ENCODE measurements around the gene SPAST.

SPAST gene

GRCh38 chr2:32118055-32118454 lies 54.7 kb downstream of the SPAST start:
- in situ Hi-C loops (cut with HindIII; ENCODE audit: low pct_ligation_motif_present, low sequenced_read_pairs): no loop called here
- H3K36me3 ChIP-seq (replicated peaks): peaks cover 2% of the 10 kb centered on the region
- H3K27ac ChIP-seq: no peak overlapping the region
- no peaks in the 10 kb centered on the region for H3K27me3 ChIP-seq (replicated peaks)
- DNase-seq: no peak
- TF ChIP-seq CTCF (IDR thresholded peaks at IDR 0.05; ENCODE audit: low read depth, low read length, missing control alignments): no peak
- no peak overlapping the region for H3K4me3 ChIP-seq (ENCODE audit: low read depth, low read length)

GRCh38 chr2:32119161-32119560 lies 55.8 kb downstream of the SPAST start:
- H3K27ac ChIP-seq: no peak overlapping the region
- TF ChIP-seq CTCF (IDR thresholded peaks at IDR 0.05; ENCODE audit: low read depth, low read length, missing control alignments): no peak
- no peak for DNase-seq
- no peak overlapping the region for H3K4me3 ChIP-seq (ENCODE audit: low read depth, low read length)
- H3K27me3 ChIP-seq (replicated peaks): no peaks in the 10 kb centered on the region
- peaks cover 2% of the 10 kb centered on the region for H3K36me3 ChIP-seq (replicated peaks)
- in situ Hi-C loops (cut with HindIII; ENCODE audit: low pct_ligation_motif_present, low sequenced_read_pairs): no loop called here

- Histone ChIP-seq H3K4me3 (ENCODE audit: low read depth, low read length) (no peak overlapping the region), H3K27me3 (replicated peaks) (no peaks in the 10 kb centered on the region), H3K27ac (no peak overlapping the region), H3K36me3 (replicated peaks) (peaks cover 6% of the 10 kb centered on the region)
- no peak for TF ChIP-seq CTCF (IDR thresholded peaks at IDR 0.05; ENCODE audit: low read depth, low read length, missing control alignments)
- no peak for DNase-seq
- in situ Hi-C loops (cut with HindIII; ENCODE audit: low pct_ligation_motif_present, low sequenced_read_pairs): no loop called here
These were observed 61.3 kb downstream of the SPAST start for GRCh38 chr2:32124660-32125059.

GRCh38 chr2:32128636-32129035 lies 65.3 kb downstream of the SPAST start:
- in situ Hi-C loops (cut with HindIII; ENCODE audit: low pct_ligation_motif_present, low sequenced_read_pairs): no loop called here
- no peak for TF ChIP-seq CTCF (IDR thresholded peaks at IDR 0.05; ENCODE audit: low read depth, low read length, missing control alignments)
- H3K36me3 ChIP-seq (replicated peaks): peaks cover 6% of the 10 kb centered on the region

GRCh38 chr2:32129086-32129485 lies 65.7 kb downstream of the SPAST start:
- in situ Hi-C loops (cut with HindIII; ENCODE audit: low pct_ligation_motif_present, low sequenced_read_pairs): no loop called here

More at GRCh38 chr2:32128636-32129035, 65.3 kb downstream of the SPAST start:
- H3K27ac ChIP-seq: no peak overlapping the region
- no peaks in the 10 kb centered on the region for H3K27me3 ChIP-seq (replicated peaks)
- H3K4me3 ChIP-seq (ENCODE audit: low read depth, low read length): no peak overlapping the region
- no peak for DNase-seq

More at GRCh38 chr2:32129086-32129485, 65.7 kb downstream of the SPAST start:
- Histone ChIP-seq H3K36me3 (replicated peaks) (peaks cover 6% of the 10 kb centered on the region), H3K27ac (no peak overlapping the region), H3K27me3 (replicated peaks) (no peaks in the 10 kb centered on the region), H3K4me3 (ENCODE audit: low read depth, low read length) (no peak overlapping the region)
- no peak for DNase-seq
- no peak for TF ChIP-seq CTCF (IDR thresholded peaks at IDR 0.05; ENCODE audit: low read depth, low read length, missing control alignments)
